Measurements from ENCODE around the gene FAM83D.

Gene FAM83D

DNA sequence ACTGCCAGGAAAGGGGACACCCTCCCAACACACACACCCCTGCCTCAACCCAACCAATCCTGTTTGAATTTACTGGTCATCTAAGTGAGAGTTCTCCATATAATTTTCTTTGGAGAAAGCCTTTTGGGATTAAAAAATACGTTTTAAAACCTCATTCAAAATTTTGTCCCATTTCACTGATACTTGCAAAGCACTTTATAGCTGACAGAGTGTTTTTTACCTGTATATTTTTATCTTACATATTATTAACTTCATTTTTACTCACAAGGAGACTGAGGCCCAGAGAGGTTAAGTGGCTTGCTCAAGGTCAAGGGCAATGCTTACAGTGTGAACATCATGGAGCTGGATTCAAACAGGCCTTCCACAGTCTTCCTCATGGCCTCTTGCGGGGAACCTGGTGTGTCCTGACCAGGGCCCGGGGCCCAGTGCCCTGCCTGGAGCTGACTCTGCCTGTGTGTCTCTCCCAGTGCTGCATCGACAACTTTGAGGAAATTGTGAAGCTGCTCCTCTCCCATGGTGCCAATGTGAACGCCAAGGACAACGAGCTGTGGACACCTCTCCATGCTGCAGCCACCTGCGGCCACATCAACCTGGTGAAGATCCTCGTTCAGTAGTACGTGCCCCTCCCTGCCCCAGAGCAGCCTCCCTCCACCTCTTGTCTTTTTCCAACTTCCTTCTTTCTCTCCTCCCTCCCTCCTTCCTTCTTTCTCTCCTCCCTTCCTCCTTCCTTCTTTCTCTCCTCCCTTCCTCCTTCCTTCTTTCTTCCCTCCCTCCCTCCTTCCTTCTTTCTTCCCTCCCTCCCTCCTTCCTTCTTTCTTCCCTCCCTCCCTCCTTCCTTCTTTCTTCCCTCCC is 30.9 kb upstream of the FAM83D start:
- DNase-seq (no peak), ATAC-seq (no peak)

DNA sequence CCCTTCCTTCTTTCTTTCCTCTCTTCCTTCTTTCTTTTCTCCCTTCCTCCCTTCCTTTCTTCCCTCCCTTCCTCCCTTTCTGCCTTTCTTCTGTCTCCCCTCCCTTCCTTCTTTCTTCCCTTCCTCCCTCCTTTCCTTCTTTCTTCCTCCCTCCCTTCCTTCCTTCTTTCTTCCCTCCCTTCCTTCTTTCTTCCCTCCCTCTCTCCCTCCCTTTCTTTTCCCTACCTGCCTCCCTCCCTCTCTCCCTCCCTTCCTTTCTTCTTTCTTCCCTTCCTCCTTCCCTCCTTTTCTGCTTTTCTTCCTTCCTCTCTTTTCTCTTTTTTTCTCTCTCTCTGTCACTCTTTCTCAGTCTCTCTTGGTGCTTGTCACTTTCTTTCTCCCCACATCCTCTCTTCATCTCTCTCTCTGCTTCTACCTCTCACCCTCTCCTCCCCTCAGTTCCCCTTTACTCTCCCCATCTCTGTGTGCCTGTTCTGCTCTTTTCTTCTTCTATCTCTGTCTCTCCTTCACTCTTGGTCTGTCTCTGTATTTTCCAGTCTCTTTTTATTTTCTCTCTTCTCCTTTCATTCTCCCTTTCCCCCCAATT is 30.1 kb upstream of the FAM83D start:
- no peak for ATAC-seq
- no peak for DNase-seq

DNA sequence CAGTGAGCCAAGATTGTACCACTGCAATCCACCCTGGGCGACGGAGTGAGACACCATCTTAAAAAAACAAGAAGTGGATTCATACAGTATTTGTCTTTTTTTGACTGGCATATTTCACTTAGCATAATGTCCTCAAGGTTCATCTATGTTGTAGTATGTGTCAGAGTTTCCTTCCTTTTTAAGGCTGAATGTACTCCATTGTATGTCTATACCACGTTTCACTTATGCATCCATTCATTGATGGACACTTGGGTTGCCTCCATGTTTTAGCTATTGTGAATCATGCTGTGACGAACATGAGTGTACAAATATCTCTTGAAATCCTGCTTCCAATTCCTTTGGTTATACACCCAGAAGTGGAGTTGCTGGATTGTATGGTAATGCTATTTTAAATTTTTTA is 28.9 kb upstream of the FAM83D start:
- ATAC-seq = no peak
- DNase-seq = no peak

DNA sequence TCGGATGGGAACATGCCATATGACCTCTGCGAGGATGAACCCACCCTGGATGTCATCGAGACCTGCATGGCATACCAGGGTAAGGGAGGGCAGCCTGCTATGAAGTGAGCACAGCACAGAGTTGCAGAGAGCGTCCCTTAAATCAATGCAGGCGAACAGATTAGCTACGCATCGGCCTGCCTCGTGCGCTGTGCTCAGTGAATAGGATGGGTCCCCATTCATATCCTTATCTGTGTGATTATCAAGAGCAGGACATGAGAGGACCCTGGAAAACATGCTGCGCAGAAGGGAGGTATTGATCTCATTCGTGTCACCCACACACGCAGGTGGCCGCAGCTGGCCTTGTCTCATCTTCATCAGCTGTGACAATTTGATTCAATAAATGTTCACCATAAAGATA is 25.6 kb upstream of the FAM83D start:
- DNase-seq = no peak
- ATAC-seq = no peak

DNA sequence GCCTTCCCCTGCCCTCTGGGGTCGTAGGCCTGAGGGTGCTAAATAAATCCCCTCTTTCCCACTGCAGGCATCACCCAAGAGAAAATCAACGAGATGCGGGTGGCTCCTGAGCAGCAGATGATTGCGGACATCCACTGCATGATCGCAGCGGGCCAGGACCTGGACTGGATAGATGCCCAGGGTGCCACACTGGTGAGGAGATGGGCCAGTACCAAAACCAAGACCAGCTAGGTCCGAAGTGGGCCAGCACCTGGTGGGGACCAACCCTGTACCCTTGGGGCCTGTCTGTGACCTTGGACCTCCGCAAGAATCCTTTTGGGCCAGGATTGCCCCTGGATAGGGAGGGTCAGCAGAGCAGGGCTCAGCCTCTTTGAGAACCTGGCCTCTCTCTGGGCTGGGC is 23.6 kb upstream of the FAM83D start:
- DNase-seq (no peak), ATAC-seq (peak; percentile 17)

DNA sequence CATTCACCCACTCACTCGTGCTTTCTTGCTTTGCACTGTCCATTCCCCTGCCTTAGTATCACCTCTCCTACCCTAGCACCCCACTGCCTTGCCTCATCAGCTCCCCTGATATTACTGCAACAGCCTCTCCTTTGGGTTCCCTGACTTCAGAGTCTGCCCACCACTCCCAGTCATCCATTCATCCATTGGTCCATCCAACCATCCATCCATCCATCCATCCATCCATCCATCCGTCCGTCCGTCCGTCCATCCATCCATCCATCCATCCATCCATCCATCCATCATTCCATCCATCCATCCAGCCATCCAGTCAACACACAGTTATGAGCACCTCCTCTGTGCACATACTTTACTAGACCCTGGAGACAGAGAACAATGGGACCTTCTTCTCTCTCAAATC is 22.9 kb upstream of the FAM83D start:
- DNase-seq (no peak), ATAC-seq (no peak)

DNA sequence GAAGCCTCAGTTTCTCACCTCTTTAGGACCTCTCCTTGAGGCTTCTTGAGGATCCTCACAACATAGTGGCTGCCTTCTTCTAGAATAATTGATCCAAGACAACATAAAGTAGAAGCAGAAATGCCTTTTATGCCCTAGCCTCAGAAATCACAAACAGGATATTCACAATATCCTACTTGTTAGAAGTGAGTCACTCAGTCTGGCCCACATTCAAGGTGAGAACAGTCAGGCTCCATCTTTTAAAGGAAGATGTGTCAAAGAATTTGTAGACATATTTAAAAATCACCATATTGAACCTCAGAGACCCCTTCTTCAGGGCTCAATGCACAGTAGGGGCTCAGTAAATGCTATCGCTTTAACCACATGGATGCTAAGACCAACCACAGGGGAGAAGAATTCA is 20.8 kb upstream of the FAM83D start:
- ATAC-seq = no peak
- no peak for DNase-seq

DNA sequence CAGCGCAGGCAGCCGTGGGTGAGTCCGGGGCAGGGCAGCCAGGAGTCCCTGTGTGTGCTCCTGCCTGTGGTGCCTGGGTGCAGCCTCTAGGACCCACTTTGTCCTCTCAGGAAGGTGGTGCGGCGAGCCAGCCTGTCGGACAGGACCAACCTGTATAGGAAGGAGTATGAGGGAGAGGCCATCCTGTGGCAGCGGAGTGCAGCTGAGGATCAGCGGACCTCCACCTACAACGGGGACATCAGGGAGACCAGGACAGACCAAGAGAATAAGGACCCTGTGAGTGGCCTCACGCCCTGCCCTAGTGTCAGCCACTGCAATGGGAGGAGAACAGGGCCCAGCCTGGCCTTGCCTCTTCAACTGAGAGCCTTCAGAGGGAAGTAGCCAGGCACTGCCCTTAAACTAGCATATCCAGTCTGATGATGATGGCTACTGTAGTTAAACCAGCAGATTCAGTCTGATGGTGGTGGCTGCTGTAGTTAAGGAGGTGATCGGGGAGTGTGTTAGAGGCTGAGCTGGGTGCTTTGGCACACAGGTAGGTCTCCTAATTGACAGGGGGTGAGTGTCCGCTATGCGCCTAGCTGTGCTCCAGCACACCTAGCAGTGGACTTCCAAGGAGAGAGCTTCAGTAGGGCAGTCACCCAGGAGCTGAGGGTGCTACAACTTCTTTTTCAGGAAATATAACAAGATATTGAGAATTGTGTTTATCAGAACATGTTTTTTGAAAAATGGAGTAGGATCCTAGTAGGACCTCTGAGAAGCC is 18.1 kb upstream of the FAM83D start:
- DNase-seq (no peak), ATAC-seq (no peak)

DNA sequence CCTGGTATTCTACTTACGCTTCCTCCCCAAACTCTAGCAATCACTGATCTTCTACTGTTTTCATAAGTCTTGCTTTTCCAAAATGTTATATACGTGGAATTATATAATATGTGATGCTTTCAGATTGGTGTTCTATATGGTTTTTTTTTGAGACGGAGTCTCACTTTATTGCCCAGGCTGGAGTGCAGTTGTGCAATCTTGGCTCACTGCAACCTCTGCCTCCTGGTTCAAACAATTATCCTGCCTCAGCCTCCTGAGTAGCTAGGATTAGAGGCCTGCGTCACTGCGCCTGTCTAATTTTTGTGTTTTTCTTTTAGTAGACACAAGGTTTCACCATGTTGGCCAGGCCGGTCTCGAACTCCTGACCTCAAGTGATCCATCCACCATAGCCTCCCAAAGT is 10.9 kb upstream of the FAM83D start:
- DNase-seq (no peak), ATAC-seq (no peak)

DNA sequence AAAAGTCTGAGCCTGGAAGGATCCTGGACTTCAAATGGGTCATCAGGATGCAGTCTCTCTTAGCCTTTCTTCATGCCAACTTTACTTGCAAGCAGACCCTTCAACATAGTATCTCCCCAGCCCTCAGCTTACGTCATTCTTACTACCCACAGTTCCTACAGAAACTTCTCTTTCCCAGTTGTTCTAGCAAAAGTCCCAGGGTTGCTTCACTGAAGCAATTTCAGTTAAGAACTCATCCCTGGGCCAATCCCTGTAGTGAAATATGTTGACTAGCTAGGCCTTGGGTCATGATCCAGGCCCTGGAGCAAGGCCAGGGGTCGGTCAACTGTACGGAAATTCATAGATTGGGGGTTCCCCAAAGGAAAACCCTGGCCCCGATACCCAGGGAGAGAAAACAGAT is 8.6 kb upstream of the FAM83D start:
- no peak for DNase-seq
- ATAC-seq = no peak

DNA sequence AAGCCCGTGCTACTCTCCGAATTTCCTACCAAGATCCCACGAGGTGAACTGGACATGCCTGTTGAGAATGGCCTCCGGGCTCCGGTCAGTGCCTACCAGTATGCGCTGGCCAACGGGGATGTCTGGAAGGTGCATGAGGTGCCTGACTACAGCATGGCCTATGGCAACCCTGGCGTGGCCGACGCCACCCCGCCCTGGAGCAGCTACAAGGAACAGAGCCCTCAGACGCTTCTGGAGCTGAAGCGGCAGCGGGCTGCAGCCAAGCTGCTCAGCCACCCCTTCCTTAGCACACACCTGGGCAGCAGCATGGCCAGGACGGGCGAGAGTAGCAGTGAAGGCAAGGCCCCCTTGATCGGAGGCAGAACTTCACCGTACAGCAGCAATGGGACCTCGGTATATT is 8.0 kb upstream of the FAM83D start:
- ATAC-seq (no peak), DNase-seq (no peak)

DNA sequence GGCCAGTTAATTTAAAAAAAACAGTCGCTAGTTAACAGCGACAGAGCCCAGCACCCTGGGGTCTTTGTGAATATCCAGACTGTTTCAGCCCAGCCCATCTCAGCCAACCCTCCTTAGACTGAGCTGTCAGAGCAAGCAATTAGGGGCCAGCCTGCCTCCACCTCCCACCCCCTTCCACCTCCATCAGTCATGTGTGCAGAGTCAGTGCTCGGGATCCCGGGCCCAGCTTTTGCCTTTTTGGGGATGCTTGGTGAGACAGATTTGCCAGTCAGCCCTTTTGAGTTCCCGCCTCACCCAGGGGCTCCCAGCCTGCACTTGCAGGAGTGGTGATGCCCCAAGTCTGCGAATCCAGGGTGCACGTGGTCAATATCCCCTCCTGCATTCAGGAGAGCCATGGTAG is 6.5 kb upstream of the FAM83D start:
- DNase-seq = no peak
- no peak for ATAC-seq

DNA sequence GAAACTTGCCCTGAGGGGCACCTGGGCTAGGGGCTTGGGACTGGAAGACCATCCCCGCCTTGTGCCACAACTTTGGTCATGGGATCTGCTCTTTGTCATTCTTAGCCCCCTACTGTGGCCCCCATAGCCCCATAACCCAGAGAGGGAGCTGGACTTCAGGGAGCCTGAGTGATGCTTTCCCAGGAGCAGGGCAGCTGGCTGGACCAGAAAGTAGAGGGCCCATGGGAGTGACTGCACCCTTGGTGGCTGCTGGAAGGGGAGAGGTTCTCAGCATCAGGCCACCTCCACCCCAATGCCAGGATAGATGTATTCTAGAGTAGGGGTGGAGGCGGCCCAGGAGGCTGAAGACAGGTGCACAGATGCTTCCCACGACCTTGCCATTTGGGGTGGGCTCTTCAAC is 5.8 kb upstream of the FAM83D start:
- no peak for ATAC-seq
- no peak for DNase-seq

DNA sequence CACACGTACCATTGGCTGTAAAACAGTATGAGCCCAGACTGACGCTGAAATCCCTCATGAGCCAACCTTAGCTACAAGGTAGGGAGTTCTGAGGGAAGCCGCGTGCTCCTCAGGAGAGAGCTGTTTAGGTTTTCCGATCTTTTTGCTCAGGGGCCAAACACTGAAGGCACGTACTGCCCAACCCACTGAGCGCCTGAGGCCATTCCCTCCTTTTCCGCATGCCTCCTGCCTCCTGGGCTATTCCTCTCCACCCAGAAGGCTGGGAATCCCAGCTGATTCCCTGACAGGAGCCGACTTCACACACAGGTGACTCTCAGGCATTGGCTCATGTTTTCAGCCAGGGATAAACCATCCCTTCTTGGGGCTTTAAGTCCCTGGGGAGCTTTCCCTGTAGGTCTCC is 5.4 kb upstream of the FAM83D start:
- ATAC-seq = no peak
- no peak for DNase-seq

DNA sequence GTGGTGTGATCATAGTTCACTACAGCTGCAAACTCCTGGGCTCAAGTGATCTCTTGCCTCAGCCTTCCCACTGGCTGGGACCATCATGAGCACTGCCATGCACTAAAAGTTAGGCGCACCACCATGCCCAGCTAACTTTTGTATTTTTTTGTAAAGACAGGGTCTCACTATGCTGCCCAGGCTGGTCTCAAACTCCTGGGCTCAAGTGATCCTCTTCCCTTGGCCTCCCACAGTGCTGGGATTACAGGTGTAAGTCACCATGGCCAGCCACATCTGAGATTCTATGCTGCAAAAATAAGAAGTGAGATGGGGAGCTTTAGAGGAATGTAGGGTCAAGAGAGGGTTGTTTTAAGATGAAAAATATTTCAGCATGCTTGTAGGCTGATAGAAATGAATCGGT is 1.5 kb upstream of the FAM83D start:
- ATAC-seq (no peak), DNase-seq (no peak)

DNA sequence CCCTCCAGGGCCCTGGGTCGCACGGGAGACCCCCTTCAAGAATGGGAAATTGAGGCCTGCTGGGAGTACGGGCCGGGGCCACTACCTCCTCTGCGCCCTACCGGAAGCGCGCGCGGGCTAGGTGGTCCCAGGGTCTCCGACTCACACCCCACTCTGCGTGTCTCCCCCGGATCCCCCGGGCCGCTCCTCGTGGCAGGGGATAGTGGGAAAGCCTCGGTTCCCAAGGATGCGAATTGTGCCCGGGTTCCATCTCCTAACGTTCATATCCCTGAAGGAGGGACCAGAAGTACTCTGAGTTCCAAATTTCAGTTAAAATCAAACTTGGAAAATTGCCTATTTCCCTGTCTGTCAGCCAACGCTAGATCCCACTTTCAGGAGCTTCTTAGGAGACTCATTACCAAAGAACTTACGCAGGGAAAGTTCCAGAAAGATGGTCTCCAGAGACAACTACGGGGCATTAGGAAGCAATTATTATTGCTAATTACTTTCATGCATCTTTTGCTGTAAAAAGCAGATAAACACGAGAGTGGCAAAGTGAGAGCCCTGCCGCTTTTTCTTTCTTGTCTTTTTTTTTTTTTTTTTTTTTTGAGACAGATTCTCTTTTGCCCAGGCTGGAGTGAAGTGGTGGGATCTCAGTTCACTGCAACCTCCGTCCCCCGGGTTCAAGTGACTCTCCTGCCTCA is 858 bp downstream of the FAM83D start:
- DNase-seq = no peak
- peak; percentile 1 for ATAC-seq

DNA sequence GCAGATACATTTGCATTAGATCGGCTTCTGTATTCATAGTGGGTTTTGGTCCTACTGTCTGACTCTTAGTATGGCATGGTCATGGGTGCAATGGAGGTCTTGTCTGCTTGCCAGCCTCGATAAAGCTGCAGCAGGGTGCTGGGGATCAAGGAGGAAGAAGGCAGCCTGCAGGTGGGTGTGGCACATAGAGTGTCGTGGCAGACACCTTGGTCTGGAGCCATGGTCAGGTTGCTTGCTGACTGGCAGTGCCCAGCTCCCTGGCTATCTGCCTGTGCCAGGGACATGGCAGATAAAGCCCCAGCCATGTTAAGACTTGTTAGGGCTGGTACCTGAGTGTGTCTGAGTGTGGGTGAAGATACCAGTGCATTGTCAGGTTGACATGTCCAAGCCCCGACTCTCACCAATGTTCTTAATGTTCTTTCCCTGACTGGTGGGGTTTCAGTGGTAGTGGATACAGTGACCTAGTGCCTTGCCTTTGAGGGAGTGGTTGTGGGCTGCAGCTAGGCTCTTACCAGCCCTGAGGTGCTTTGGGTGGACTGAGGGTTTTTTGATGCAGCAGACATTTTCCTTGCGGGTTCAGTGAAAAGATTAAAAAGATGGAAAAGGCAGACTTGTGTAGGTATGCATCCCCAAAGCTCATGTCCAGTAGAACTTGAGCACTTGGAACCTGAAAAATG is 1.8 kb downstream of the FAM83D start:
- ATAC-seq = no peak
- DNase-seq = no peak

DNA sequence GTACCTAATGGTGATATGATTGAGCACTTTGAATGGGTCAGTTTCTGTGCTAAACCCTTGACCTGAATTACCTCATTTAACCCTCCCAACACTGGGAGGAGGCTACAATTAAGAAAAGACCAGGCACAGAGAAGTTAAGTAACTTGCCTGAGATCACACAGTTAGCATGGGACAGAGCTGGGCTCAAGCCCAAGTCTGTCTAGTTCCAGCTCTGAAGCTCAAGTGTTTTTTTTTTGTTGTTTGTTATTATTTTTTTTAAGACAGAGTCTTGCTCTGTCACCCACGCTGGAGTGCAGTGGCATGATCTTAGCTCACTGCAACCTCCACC is 4.0 kb downstream of the FAM83D start:
- DNase-seq = no peak
- ATAC-seq = no peak

DNA sequence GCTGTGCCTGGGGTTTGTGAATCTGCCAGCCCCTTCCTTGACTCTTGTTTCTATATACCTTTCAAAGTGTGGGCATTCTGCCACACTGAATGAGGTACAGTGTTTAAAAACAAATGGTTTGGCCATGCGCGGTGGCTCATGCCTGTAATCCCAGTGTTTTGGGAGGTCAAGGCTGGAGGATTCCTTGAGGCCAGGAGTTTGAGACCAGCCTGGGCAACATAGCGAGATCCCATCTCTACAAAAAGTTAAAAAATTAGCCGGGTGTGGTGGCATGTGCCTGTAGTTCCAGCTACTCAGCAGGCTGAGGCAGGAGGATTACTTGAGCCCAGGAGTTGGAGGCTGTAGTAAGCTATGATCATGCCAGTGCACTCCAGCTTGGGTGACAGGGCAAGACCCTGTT is 5.8 kb downstream of the FAM83D start:
- DNase-seq = no peak
- no peak for ATAC-seq

DNA sequence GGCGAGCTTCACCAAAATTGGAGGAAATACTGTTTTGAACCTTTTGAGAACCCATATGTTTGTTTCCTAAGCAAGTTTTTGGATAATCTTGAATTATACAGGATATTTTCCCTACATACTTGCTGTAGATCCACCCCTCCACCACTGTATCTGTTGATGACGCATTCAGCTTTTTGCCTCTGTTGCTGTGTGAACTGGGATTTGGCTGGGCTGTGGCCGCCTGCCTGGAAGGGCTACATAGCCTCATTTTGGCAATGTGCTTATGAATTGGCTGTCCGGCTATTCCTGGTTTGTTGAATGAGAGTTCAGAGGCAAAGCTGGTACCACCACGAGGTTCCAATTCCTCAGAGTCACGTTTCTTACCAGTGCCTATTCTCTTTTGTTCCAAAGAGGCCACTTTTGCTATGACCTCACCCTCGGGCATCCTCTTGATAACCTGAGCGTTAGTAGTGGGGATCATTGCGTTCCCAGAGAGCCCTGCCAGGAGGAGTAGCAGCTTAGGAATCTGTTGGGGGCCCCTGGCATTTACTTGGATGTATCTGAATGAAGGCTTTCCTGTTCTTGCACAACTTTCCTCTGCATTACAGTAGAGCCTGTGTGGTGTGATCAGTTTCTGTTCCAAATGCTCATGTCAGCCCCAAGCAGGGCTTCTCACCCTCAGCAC is 6.4 kb downstream of the FAM83D start:
- DNase-seq (no peak), ATAC-seq (no peak)

DNA sequence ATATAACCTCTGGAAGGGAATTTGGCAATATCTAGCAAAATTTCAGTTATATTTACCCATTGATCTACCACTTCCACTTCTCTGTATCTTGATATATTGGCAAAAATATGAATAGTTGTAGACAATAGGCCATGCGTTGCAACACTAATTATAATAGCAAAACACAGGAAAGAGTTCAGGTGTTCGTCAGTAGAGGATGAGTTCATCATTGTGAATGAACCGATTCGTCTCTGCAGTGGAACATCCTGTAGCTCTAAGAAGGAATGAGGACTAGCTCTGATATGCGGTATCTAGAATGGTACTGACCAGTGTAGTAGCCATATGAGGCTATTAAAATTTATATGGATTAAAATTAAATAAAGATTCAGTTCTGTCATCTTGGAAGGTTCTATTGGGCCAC is 8.3 kb downstream of the FAM83D start:
- ATAC-seq = no peak
- no peak for DNase-seq

DNA sequence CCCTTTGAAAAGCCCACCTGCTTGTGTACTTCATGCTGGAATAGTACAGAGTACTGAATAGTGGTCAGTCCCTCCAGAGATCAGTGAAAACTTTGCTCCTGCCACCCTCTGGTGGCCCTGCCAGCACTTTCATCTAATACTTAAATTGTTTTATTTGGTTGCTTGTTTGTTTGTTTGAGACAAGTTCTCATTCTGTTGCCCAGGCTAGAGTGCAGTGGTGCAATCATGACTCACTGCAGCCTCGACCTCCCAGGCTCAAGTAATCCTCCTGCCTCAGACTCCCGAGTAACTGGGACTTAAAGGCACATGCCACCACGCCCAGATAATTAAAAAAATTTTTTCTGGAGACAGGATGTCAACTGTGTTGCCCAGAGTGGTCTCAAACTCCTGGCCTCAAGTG is 9.1 kb downstream of the FAM83D start:
- DNase-seq (no peak), ATAC-seq (no peak)

All from stimulated activated naive CD8-positive, alpha-beta T cell treated with anti-CD3 and anti-CD28 coated beads, Interleukin-15, Interleukin-2, amounts not matched to agents 100 U/mL and 50 U/mL, for 24 hours (primary cell).